ENCODE data around the gene NMNAT2.
"Not testable (repeated sequence)": the region's sequence is repeated elsewhere in the genome, so short reads cannot be mapped to it uniquely, and the experiment has no call there.

DNA sequence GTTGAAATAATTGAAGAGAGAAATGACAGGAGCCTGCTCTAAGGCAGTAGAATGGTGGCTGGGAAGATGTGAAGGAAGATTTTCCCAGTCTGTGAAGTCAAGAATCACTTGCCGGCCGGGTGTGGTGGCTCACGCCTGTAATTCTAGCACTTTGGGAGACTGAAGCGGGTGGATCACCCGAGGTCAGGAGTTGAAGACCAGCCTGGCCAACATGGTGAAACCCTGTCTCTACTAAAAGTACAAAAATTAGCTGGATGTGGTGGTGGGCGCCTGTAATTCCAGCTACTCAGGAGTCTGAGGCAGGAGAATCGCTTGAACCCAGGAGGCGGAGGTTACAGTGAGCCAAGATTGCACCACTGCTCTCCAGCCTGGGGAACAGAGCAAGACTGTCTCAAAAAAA is 177.3 kb downstream of the NMNAT2 start:
- TF ChIP-seq, protein P1, sequence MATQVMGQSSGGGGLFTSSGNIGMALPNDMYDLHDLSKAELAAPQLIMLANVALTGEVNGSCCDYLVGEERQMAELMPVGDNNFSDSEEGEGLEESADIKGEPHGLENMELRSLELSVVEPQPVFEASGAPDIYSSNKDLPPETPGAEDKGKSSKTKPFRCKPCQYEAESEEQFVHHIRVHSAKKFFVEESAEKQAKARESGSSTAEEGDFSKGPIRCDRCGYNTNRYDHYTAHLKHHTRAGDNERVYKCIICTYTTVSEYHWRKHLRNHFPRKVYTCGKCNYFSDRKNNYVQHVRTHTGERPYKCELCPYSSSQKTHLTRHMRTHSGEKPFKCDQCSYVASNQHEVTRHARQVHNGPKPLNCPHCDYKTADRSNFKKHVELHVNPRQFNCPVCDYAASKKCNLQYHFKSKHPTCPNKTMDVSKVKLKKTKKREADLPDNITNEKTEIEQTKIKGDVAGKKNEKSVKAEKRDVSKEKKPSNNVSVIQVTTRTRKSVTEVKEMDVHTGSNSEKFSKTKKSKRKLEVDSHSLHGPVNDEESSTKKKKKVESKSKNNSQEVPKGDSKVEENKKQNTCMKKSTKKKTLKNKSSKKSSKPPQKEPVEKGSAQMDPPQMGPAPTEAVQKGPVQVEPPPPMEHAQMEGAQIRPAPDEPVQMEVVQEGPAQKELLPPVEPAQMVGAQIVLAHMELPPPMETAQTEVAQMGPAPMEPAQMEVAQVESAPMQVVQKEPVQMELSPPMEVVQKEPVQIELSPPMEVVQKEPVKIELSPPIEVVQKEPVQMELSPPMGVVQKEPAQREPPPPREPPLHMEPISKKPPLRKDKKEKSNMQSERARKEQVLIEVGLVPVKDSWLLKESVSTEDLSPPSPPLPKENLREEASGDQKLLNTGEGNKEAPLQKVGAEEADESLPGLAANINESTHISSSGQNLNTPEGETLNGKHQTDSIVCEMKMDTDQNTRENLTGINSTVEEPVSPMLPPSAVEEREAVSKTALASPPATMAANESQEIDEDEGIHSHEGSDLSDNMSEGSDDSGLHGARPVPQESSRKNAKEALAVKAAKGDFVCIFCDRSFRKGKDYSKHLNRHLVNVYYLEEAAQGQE (IDR thresholded peaks at IDR 0.05; ENCODE audit: insufficient read depth in 1 of 2, low read depth in 2 of 2, low read length in 1 of 2) = not testable (repeated sequence)
- TF ChIP-seq, protein P2, sequence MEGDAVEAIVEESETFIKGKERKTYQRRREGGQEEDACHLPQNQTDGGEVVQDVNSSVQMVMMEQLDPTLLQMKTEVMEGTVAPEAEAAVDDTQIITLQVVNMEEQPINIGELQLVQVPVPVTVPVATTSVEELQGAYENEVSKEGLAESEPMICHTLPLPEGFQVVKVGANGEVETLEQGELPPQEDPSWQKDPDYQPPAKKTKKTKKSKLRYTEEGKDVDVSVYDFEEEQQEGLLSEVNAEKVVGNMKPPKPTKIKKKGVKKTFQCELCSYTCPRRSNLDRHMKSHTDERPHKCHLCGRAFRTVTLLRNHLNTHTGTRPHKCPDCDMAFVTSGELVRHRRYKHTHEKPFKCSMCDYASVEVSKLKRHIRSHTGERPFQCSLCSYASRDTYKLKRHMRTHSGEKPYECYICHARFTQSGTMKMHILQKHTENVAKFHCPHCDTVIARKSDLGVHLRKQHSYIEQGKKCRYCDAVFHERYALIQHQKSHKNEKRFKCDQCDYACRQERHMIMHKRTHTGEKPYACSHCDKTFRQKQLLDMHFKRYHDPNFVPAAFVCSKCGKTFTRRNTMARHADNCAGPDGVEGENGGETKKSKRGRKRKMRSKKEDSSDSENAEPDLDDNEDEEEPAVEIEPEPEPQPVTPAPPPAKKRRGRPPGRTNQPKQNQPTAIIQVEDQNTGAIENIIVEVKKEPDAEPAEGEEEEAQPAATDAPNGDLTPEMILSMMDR (IDR thresholded peaks at IDR 0.05) = not testable (repeated sequence)

Data from Panc1 (cell line).